ENCODE results near the gene LHX8.
"Not testable (repeated sequence)": the region's sequence is repeated elsewhere in the genome, so short reads cannot be mapped to it uniquely, and the experiment has no call there.

LHX8 gene

GRCh38 chr1:75132812-75133619 lies 1.2 kb upstream of the LHX8 start:
- no peak for DNase-seq (ENCODE audit: low read depth in 1 of 2, low spot score in 1 of 2)

GRCh38 chr1:75134647-75135572 lies 722 bp downstream of the LHX8 start:
- no peak for DNase-seq (ENCODE audit: low read depth in 1 of 2, low spot score in 1 of 2)

GRCh38 chr1:75135573-75136194 lies 1.5 kb downstream of the LHX8 start:
- no peak for DNase-seq (ENCODE audit: low read depth in 1 of 2, low spot score in 1 of 2)

GRCh38 chr1:75136195-75136815 lies 2.1 kb downstream of the LHX8 start:
- DNase-seq (ENCODE audit: low read depth in 1 of 2, low spot score in 1 of 2) = no peak

GRCh38 chr1:75136921-75137641 lies 2.9 kb downstream of the LHX8 start:
- no peak for DNase-seq (ENCODE audit: low read depth in 1 of 2, low spot score in 1 of 2)

- DNase-seq (ENCODE audit: low read depth in 1 of 2, low spot score in 1 of 2) = no peak
These were observed 17.9 kb downstream of the LHX8 start for GRCh38 chr1:75152092-75152491.

GRCh38 chr1:75159154-75159553 lies 25.0 kb downstream of the LHX8 start:
- no peak for DNase-seq (ENCODE audit: low read depth in 1 of 2, low spot score in 1 of 2)

- no peak for DNase-seq (ENCODE audit: low read depth in 1 of 2, low spot score in 1 of 2)
These were observed 31.1 kb downstream of the LHX8 start for GRCh38 chr1:75165264-75165663.

- DNase-seq (ENCODE audit: low read depth in 1 of 2, low spot score in 1 of 2) = no peak
These were observed 32.6 kb downstream of the LHX8 start for GRCh38 chr1:75166821-75167220.

- DNase-seq (ENCODE audit: low read depth in 1 of 2, low spot score in 1 of 2) = no peak
These were observed 35.8 kb downstream of the LHX8 start for GRCh38 chr1:75170011-75170410.

GRCh38 chr1:75170981-75171380 lies 36.8 kb downstream of the LHX8 start:
- DNase-seq (ENCODE audit: low read depth in 1 of 2, low spot score in 1 of 2) = no peak

- no peak for DNase-seq (ENCODE audit: low read depth in 1 of 2, low spot score in 1 of 2)
These were observed 37.7 kb downstream of the LHX8 start for GRCh38 chr1:75171876-75172275.

- DNase-seq (ENCODE audit: low read depth in 1 of 2, low spot score in 1 of 2) = no peak
These were observed 38.4 kb downstream of the LHX8 start for GRCh38 chr1:75172556-75172955.

- no peak for DNase-seq (ENCODE audit: low read depth in 1 of 2, low spot score in 1 of 2)
These were observed 40.0 kb downstream of the LHX8 start for GRCh38 chr1:75174031-75174760.

- not testable (repeated sequence) for DNase-seq (ENCODE audit: low read depth in 1 of 2, low spot score in 1 of 2)
These were observed 47.2 kb downstream of the LHX8 start for GRCh38 chr1:75181214-75181955.

GRCh38 chr1:75188892-75189291 lies 54.7 kb downstream of the LHX8 start:
- DNase-seq (ENCODE audit: low read depth in 1 of 2, low spot score in 1 of 2) = no peak

- DNase-seq (ENCODE audit: low read depth in 1 of 2, low spot score in 1 of 2) = no peak
These were observed 64.0 kb downstream of the LHX8 start for GRCh38 chr1:75198163-75198562.

- DNase-seq (ENCODE audit: low read depth in 1 of 2, low spot score in 1 of 2) = no peak
These were observed 64.6 kb downstream of the LHX8 start for GRCh38 chr1:75198761-75199160.

- DNase-seq (ENCODE audit: low read depth in 1 of 2, low spot score in 1 of 2) = no peak
These were observed 68.6 kb downstream of the LHX8 start for GRCh38 chr1:75202751-75203150.

Data from activated CD4-positive, alpha-beta T cell treated with anti-CD3 and anti-CD28 coated beads, Interleukin-2, amount 50 U/mL, for 24 hours (primary cell).